HepG2 (cell line): ENCODE measurements around the gene RAB15. TPM values are rescaled to one million over a fixed set of nuclear protein-coding genes. Genes with fewer than 3 reads are reported as not detected.

Source experiments
- ATAC-seq: fragments of 200-7000 bp; cut with Tn5 transposase; 3 replicates; pipeline ENCODE4 v1.9.1; 2020; ENCODE audit warnings: mild to moderate bottlenecking, moderate library complexity
- BruUV-seq: library from RNA; stranded (reverse); fragments of 400-500 nt; replicated peaks from 2 replicates; lab custom pipeline; 2021; lab: Mats Ljungman, UMichigan
- CTCF ChIA-PET: fragments of 300-600 bp; formaldehyde crosslinking; extraction: SDS; loops from one replicate; lab custom pipeline; 2021; ENCODE audit warnings: low total read pairs, inconsistent platforms, low intra/inter-chr PET ratio; lab: Yijun Ruan, JAX
- POLR2A ChIA-PET: fragments of 350-600 bp; sonication (Branson Sonifier 250); formaldehyde crosslinking; loops from one replicate; lab custom pipeline; 2020; ENCODE audit warnings: antibody characterized with exemption, inconsistent platforms; lab: Yijun Ruan, JAX
- DNase-seq: peaks from one replicate; pipeline ENCODE4 v3.0.0-alpha.2; 2015; ENCODE audit warnings: low spot score
- FAIRE-seq: peaks from 3 replicates; lab custom pipeline; 2011; peaks lifted over from hg19 to GRCh38; lab: Jason Lieb, UNC
- H2AFZ ChIP-seq: one replicate; pipeline ENCODE4 v1.6.1; 2011; ENCODE audit warnings: low read length, inconsistent platforms
- H3K27ac ChIP-seq: fragments of 300-600 bp; 3 replicates; pipeline ENCODE4 v1.8.0; 2011; ENCODE audit warnings: mixed run types, mild to moderate bottlenecking, mixed read lengths, low read length, inconsistent platforms; ENCODE audit not compliant: insufficient read depth; ENCODE audit errors: extremely low read length
- H3K27me3 ChIP-seq, 2 experiments: fragments of 200-600 bp in 1 of 2; 2 replicates in 1 of 2; 3 replicates in 1 of 2; pipeline versions ENCODE4 v1.6.0 to v1.8.0; 2011; ENCODE audit warnings: low read length in 2 of 2, mild to moderate bottlenecking in 2 of 2, moderate library complexity in 2 of 2, inconsistent platforms in 1 of 2; ENCODE audit not compliant: insufficient read depth in 2 of 2, control insufficient read depth in 1 of 2
- H3K36me3 ChIP-seq, 2 experiments: fragments of 200-600 bp in 1 of 2; replicated peaks in 1 of 2; 2 replicates in 1 of 2; 3 replicates in 1 of 2; pipeline versions ENCODE4 v1.5.1 to v1.8.0; 2011; ENCODE audit warnings: low read length in 2 of 2, inconsistent platforms in 1 of 2; ENCODE audit not compliant: insufficient read depth in 2 of 2, control insufficient read depth in 1 of 2
- H3K4me1 ChIP-seq: 2 replicates; pipeline ENCODE4 v1.5.1; 2012; ENCODE audit warnings: low read length, inconsistent platforms; ENCODE audit not compliant: insufficient read depth
- H3K4me2 ChIP-seq: 2 replicates; pipeline ENCODE4 v1.6.0; 2011; ENCODE audit warnings: low read depth, low read length, inconsistent platforms
- H3K4me3 ChIP-seq, 3 experiments: fragments of 200-600 bp in 1 of 3; sonication (generic), shearing (Covaris generic) in 1 of 3; replicated peaks in 1 of 3; 2 replicates each; pipeline ENCODE4 v1.5.1; 2011 to 2016; ENCODE audit warnings: low read length in 3 of 3, inconsistent platforms in 2 of 3, low read depth in 2 of 3, mild to moderate bottlenecking in 2 of 3, control low read depth in 1 of 3, mixed read lengths in 1 of 3; ENCODE audit not compliant: insufficient read depth in 1 of 3
- H3K79me2 ChIP-seq: one replicate; pipeline ENCODE4 v1.6.1; 2011; ENCODE audit warnings: low read length, inconsistent platforms; ENCODE audit not compliant: insufficient read depth
- H3K9ac ChIP-seq: 2 replicates; pipeline ENCODE4 v1.6.0; 2011; ENCODE audit warnings: mild to moderate bottlenecking, low read depth, low read length, inconsistent platforms; ENCODE audit not compliant: insufficient read depth
- H3K9me3 ChIP-seq: 2 replicates; pipeline ENCODE4 v1.5.1; 2012; ENCODE audit warnings: mild to moderate bottlenecking, low read length
- H4K20me1 ChIP-seq: 2 replicates; pipeline ENCODE4 v1.6.0; 2011; ENCODE audit warnings: inconsistent platforms, mild to moderate bottlenecking, low read length, moderate library complexity; ENCODE audit not compliant: insufficient read depth
- BRCA1 ChIP-seq: sonication (generic); formaldehyde crosslinking; IDR thresholded peaks from 2 replicates; pipeline ENCODE4 v1.4.0; 2020; ENCODE audit warnings: missing genetic modification reagents
- CC2D1A ChIP-seq: sonication (generic); formaldehyde crosslinking; IDR thresholded peaks from 2 replicates; pipeline ENCODE4 v1.8.1; 2023; ENCODE audit warnings: mild to moderate bottlenecking, missing genetic modification reagents
- DDIT3 ChIP-seq: sonication (generic); formaldehyde crosslinking; IDR thresholded peaks from 2 replicates; pipeline ENCODE4 v1.4.0; 2020; ENCODE audit warnings: mild to moderate bottlenecking, missing genetic modification reagents
- ELF3 ChIP-seq: IDR thresholded peaks from 2 replicates; pipeline ENCODE4 v1.6.1; 2016; ENCODE audit warnings: missing genetic modification reagents, missing compliant biosample characterization
- FOXK1 ChIP-seq: sonication (generic); formaldehyde crosslinking; IDR thresholded peaks from 2 replicates; pipeline ENCODE4 v1.4.0; 2020; ENCODE audit warnings: low read depth, missing genetic modification reagents, borderline replicate concordance
- KAT8 ChIP-seq: IDR thresholded peaks from 2 replicates; pipeline ENCODE4 v1.6.1; 2016; ENCODE audit warnings: missing genetic modification reagents, missing compliant biosample characterization
- MBD4 ChIP-seq: IDR thresholded peaks from 2 replicates; pipeline ENCODE4 v1.6.1; 2012; ENCODE audit warnings: low read length, inconsistent platforms, borderline replicate concordance
- MTERF4 ChIP-seq: sonication (generic); formaldehyde crosslinking; IDR thresholded peaks from 2 replicates; pipeline ENCODE4 v1.8.0; 2023; ENCODE audit warnings: mild to moderate bottlenecking, missing genetic modification reagents
- MXI1 ChIP-seq: IDR thresholded peaks from 3 replicates; pipeline ENCODE4 v1.6.1; 2012; ENCODE audit warnings: low read depth, low read length, inconsistent platforms, borderline replicate concordance
- NFKB2 ChIP-seq: sonication (generic); formaldehyde crosslinking; IDR thresholded peaks from 2 replicates; pipeline ENCODE4 v1.4.0; 2020; ENCODE audit warnings: missing genetic modification reagents, borderline replicate concordance
- POGZ ChIP-seq: sonication (generic); formaldehyde crosslinking; IDR thresholded peaks from 2 replicates; pipeline ENCODE4 v1.4.0; 2020; ENCODE audit warnings: mild to moderate bottlenecking, missing genetic modification reagents
- TCF7L2 ChIP-seq: IDR thresholded peaks from 2 replicates; pipeline ENCODE4 v1.6.1; 2011; ENCODE audit warnings: mild to moderate bottlenecking, low read depth, low read length, moderate library complexity
- XBP1 ChIP-seq: sonication (generic); formaldehyde crosslinking; IDR thresholded peaks from 2 replicates; pipeline ENCODE4 v1.5.0; 2020; ENCODE audit warnings: missing genetic modification reagents
- ZNF121 ChIP-seq: sonication (generic); formaldehyde crosslinking; IDR thresholded peaks from 2 replicates; pipeline ENCODE4 v1.5.0; 2020; ENCODE audit warnings: mild to moderate bottlenecking, missing genetic modification reagents
- ZNF292 ChIP-seq: sonication (generic); formaldehyde crosslinking; IDR thresholded peaks from 2 replicates; pipeline ENCODE4 v1.8.1; 2022; ENCODE audit warnings: mild to moderate bottlenecking, low read depth, missing genetic modification reagents, borderline replicate concordance
- ZSCAN5A ChIP-seq: sonication (generic); formaldehyde crosslinking; IDR thresholded peaks from 2 replicates; pipeline ENCODE4 v1.8.0; 2022; ENCODE audit warnings: mild to moderate bottlenecking, missing genetic modification reagents, borderline replicate concordance
- WGBS: methylation state at CpG from one replicate; pipeline ENCODE4 v1.1.6; 2017; ENCODE audit warnings: low lambda C conversion rate; 5-methylcytosine and 5-hydroxymethylcytosine counted together
- in situ Hi-C: cut with HindIII; loops from 2 replicates; pipeline ENCODE4 v1.10.0; 2017; ENCODE audit warnings: low pct_unique_long_range_greater_than_20kb; ENCODE audit not compliant: extremely low pct_ligation_motif_present
- intact Hi-C: fragments of 100-400 bp; cut with micrococcal nuclease; formaldehyde crosslinking; loops from one replicate; pipeline ENCODE4 v1.10.0; 2022; ENCODE audit not compliant: unreplicated experiment
- polyA plus RNA-seq, 8 experiments: library from polyadenylated mRNA; depleted of rRNA in 3 of 8; stranded (reverse) in 7 of 8; unstranded in 1 of 8; fragments of >200 nt; fragmentation: Illumina TruSeq in 4 of 8; extraction: Trizol in 4 of 8; gene quantifications; 2 replicates each; pipeline versions ENCODE4 v1.2.1 to v1.2.3, GENCODE V29; 2011 to 2016; ENCODE audit warnings: low read depth in 4 of 8, missing spikeins in 1 of 8, mixed read lengths in 1 of 8; ENCODE audit not compliant: insufficient read depth in 1 of 8
- total RNA-seq, 5 experiments: library from RNA; depleted of rRNA; stranded (reverse); fragments of >200 nt; fragmentation: Illumina TruSeq; extraction: Trizol; gene quantifications; 2 replicates each; pipeline ENCODE4 v1.2.3, GENCODE V29; 2016; ENCODE audit warnings: low read depth in 1 of 5
- TF ChIP-seq, protein P1 (sequence below): sonication (generic); formaldehyde crosslinking; IDR thresholded peaks from 2 replicates; pipeline ENCODE4 v1.5.0; 2020; ENCODE audit warnings: mild to moderate bottlenecking, missing genetic modification reagents

The RAB15 gene
- total and polyA plus RNA-seq, 2 of the 13 experiments (the other 11 are each of a cell fraction or from before 2014, with no cell fraction given) = 7.4 to 18.5 TPM

DNA sequence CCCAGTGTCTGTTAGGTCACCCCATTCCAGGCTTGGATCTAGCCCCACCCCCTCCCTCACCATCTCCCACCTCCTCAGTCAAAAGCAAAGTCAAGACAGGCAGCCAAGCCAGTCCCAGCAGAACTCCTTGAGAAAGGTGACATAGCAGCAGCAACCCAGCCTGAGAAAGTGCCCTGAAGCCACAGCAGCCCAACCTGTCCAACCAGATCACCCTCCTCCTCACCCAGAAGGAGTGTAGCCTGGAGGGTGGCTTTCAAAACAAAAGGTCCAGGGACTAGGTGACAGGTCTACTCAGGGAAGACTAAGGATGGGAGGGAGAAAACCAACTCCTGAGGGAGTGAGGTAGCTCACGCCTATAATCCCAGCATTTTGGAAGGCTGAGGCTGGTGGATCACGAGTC, 5.2 kb downstream of the RAB15 start:
- no peak overlapping the region for H3K4me2 ChIP-seq
- H3K9me3 ChIP-seq = no peaks in the 10 kb centered on the region
- H3K27ac ChIP-seq = no peak overlapping the region
- ChIA-PET CTCF (no interaction called here), POLR2A (no interaction called here)
- no TSS peak for BruUV-seq
- no peaks in the 10 kb centered on the region for H3K36me3 ChIP-seq
- no peaks in the 10 kb centered on the region for H3K27me3 ChIP-seq
- intact Hi-C loops (no loop called here), in situ Hi-C loops (no loop called here)
- DNase-seq (no peak), FAIRE-seq (no peak), ATAC-seq (no peak)
- no peaks in the 10 kb centered on the region for H4K20me1 ChIP-seq
- H3K4me1 ChIP-seq = peaks cover 17% of the 10 kb centered on the region
- no peaks in the 10 kb centered on the region for H3K79me2 ChIP-seq
- H3K9ac ChIP-seq = no peak overlapping the region
- 89% methylated on average over 2 of the region's 2 CpGs for WGBS
- no peak overlapping the region for H3K4me3 ChIP-seq
- no peak for TF ChIP-seq POGZ (CRISPR knock-in tag)
- TF ChIP-seq DDIT3 (CRISPR knock-in tag) = no peak
- no peak for TF ChIP-seq MTERF4
- TF ChIP-seq ELF3 = no peak
- TF ChIP-seq, protein P1, sequence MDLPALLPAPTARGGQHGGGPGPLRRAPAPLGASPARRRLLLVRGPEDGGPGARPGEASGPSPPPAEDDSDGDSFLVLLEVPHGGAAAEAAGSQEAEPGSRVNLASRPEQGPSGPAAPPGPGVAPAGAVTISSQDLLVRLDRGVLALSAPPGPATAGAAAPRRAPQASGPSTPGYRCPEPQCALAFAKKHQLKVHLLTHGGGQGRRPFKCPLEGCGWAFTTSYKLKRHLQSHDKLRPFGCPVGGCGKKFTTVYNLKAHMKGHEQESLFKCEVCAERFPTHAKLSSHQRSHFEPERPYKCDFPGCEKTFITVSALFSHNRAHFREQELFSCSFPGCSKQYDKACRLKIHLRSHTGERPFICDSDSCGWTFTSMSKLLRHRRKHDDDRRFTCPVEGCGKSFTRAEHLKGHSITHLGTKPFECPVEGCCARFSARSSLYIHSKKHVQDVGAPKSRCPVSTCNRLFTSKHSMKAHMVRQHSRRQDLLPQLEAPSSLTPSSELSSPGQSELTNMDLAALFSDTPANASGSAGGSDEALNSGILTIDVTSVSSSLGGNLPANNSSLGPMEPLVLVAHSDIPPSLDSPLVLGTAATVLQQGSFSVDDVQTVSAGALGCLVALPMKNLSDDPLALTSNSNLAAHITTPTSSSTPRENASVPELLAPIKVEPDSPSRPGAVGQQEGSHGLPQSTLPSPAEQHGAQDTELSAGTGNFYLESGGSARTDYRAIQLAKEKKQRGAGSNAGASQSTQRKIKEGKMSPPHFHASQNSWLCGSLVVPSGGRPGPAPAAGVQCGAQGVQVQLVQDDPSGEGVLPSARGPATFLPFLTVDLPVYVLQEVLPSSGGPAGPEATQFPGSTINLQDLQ (CRISPR knock-in tag) = no peak
- no peak for TF ChIP-seq BRCA1
- TF ChIP-seq NFKB2 (CRISPR knock-in tag) = no peak
- no peak for TF ChIP-seq MXI1
- no peak for TF ChIP-seq ZSCAN5A
- TF ChIP-seq CC2D1A (CRISPR knock-in tag) = no peak
- TF ChIP-seq XBP1 (CRISPR knock-in tag) = no peak
- no peak for TF ChIP-seq KAT8 (CRISPR knock-in tag)
- TF ChIP-seq MBD4 = no peak
- TF ChIP-seq TCF7L2 = no peak
- TF ChIP-seq ZNF292 (CRISPR knock-in tag) = no peak
- no peak for TF ChIP-seq ZNF121 (CRISPR knock-in tag)
- no peak for TF ChIP-seq FOXK1 (CRISPR knock-in tag)
- H2AFZ ChIP-seq = no peak overlapping the region
